Osteocyte (in vitro differentiated cells): ENCODE data around the gene TBC1D22B. TPM values are rescaled to one million over a fixed set of nuclear protein-coding genes. Genes with fewer than 3 reads are reported as not detected.
"Not testable (repeated sequence)": the region's sequence is repeated elsewhere in the genome, so short reads cannot be mapped to it uniquely, and the experiment has no call there.

Experiments
- DNase-seq: peaks from one replicate; pipeline ENCODE4 v3.0.0; 2021; ENCODE audit warnings: mixed read lengths; ENCODE audit not compliant: unreplicated experiment; ENCODE audit errors: extremely low spot score
- H3K27ac Mint-ChIP-seq: one replicate; pipeline ENCODE4 v1.8.0; 2021; ENCODE audit warnings: mild to moderate bottlenecking, mixed read lengths; ENCODE audit not compliant: unreplicated experiment
- H3K27me3 Mint-ChIP-seq: one replicate; pipeline ENCODE4 v1.8.0; 2021; ENCODE audit warnings: mixed read lengths; ENCODE audit not compliant: unreplicated experiment
- H3K36me3 Mint-ChIP-seq: one replicate; pipeline ENCODE4 v1.8.0; 2021; ENCODE audit warnings: mixed read lengths; ENCODE audit not compliant: unreplicated experiment
- H3K4me1 Mint-ChIP-seq: one replicate; pipeline ENCODE4 v1.8.0; 2021; ENCODE audit warnings: mixed read lengths; ENCODE audit not compliant: unreplicated experiment
- H3K4me3 Mint-ChIP-seq: one replicate; pipeline ENCODE4 v1.8.0; 2021; ENCODE audit warnings: mild to moderate bottlenecking, moderate library complexity, mixed read lengths; ENCODE audit not compliant: unreplicated experiment
- H3K9me3 Mint-ChIP-seq: one replicate; pipeline ENCODE4 v1.8.0; 2021; ENCODE audit warnings: mixed read lengths; ENCODE audit not compliant: unreplicated experiment
- total RNA-seq: library from RNA; stranded (reverse); gene quantifications from 2 replicates; pipeline ENCODE4 v1.2.1, GENCODE V29; 2021
- TF ChIP-seq, protein P1 (sequence below): fragments of 200-600 bp; sonication (generic); IDR thresholded peaks from 2 replicates; pipeline ENCODE4 v1.5.0; 2021; ENCODE audit warnings: antibody characterized with exemption, mild to moderate bottlenecking, moderate library complexity

Gene TBC1D22B
- total RNA-seq, 1 donor from 2014 or later: 13.8 TPM

DNA sequence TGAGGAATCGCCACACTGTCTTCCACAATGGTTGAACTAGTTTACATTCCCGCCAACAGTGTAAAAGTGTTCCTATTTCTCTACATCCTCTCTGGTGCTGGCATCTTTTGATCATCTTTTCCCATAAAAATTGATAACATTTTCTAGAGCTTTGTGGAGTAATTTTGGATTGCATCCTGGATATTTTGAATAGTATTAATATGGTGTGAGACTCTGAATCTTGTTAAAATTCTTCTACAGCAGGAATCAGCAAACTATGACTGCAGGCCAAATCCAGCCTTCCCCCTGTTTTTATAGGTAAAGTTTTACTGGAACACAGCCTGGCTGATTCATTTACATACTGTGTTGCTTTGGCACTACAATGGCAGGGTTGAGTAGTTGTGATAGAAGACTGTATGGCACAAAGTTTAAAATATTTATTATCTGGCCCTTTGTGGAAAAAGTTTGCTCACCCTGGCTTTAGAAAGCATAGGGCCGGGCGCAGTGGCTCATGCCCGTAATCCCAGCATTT lies 81.2 kb downstream of the TBC1D22B start:
- Mint-ChIP-seq H3K9me3 (no peaks in the 10 kb centered on the region), H3K4me1 (no peaks in the 10 kb centered on the region), H3K27ac (no peak overlapping the region), H3K27me3 (no peaks in the 10 kb centered on the region), H3K36me3 (peaks cover 8% of the 10 kb centered on the region), H3K4me3 (no peak overlapping the region)
- TF ChIP-seq, protein P1, sequence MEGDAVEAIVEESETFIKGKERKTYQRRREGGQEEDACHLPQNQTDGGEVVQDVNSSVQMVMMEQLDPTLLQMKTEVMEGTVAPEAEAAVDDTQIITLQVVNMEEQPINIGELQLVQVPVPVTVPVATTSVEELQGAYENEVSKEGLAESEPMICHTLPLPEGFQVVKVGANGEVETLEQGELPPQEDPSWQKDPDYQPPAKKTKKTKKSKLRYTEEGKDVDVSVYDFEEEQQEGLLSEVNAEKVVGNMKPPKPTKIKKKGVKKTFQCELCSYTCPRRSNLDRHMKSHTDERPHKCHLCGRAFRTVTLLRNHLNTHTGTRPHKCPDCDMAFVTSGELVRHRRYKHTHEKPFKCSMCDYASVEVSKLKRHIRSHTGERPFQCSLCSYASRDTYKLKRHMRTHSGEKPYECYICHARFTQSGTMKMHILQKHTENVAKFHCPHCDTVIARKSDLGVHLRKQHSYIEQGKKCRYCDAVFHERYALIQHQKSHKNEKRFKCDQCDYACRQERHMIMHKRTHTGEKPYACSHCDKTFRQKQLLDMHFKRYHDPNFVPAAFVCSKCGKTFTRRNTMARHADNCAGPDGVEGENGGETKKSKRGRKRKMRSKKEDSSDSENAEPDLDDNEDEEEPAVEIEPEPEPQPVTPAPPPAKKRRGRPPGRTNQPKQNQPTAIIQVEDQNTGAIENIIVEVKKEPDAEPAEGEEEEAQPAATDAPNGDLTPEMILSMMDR: no peak
- no peak for DNase-seq

- no peak overlapping the region for H3K27ac Mint-ChIP-seq
Observed at GRCh38 chr6:37339741-37340638, 82.4 kb downstream of the TBC1D22B start.

GRCh38 chr6:37340639-37340943 lies 83.0 kb downstream of the TBC1D22B start:
- TF ChIP-seq, protein P1: no peak

More at GRCh38 chr6:37339741-37340638, 82.4 kb downstream of the TBC1D22B start:
- H3K4me3 Mint-ChIP-seq: no peak overlapping the region
- TF ChIP-seq, protein P1: no peak
- no peaks in the 10 kb centered on the region for H3K9me3 Mint-ChIP-seq
- no peaks in the 10 kb centered on the region for H3K4me1 Mint-ChIP-seq
- H3K27me3 Mint-ChIP-seq: no peaks in the 10 kb centered on the region
- peaks cover 2% of the 10 kb centered on the region for H3K36me3 Mint-ChIP-seq
- DNase-seq: no peak

DNA sequence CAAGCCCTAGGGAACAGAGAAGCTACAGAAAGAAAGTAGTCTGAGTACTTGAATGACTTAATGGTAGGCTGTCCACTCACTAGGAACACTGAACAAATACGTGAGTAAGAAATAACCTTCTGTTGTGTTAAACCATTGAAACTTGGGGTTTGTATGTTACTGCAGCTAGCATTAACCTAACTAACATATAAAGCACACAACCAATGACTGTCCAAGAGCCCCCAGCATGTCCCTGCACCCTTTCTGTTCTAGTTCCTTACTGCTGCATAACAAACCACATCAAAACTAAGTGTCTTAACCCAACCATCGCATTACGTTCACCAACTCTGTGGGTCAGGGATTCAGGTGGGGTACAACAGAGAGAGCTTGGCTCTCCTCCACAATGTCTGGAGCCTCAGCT lies 85.7 kb downstream of the TBC1D22B start:
- Mint-ChIP-seq H3K27me3 (no peaks in the 10 kb centered on the region), H3K27ac (no peak overlapping the region), H3K4me3 (no peak overlapping the region), H3K9me3 (no peaks in the 10 kb centered on the region), H3K36me3 (no peaks in the 10 kb centered on the region), H3K4me1 (peaks cover 6% of the 10 kb centered on the region)
- TF ChIP-seq, protein P1: no peak
- DNase-seq: no peak

More at GRCh38 chr6:37340639-37340943, 83.0 kb downstream of the TBC1D22B start:
- Mint-ChIP-seq H3K36me3 (peaks cover 2% of the 10 kb centered on the region), H3K4me1 (no peaks in the 10 kb centered on the region), H3K27me3 (no peaks in the 10 kb centered on the region), H3K9me3 (no peaks in the 10 kb centered on the region), H3K27ac (no peak overlapping the region), H3K4me3 (no peak overlapping the region)
- no peak for DNase-seq

GRCh38 chr6:37344308-37344707 lies 86.7 kb downstream of the TBC1D22B start:
- TF ChIP-seq, protein P1: no peak
- no peak for DNase-seq
- H3K27me3 Mint-ChIP-seq: no peaks in the 10 kb centered on the region
- peaks cover 6% of the 10 kb centered on the region for H3K4me1 Mint-ChIP-seq
- H3K4me3 Mint-ChIP-seq: no peak overlapping the region
- H3K36me3 Mint-ChIP-seq: no peaks in the 10 kb centered on the region
- no peaks in the 10 kb centered on the region for H3K9me3 Mint-ChIP-seq
- H3K27ac Mint-ChIP-seq: no peak overlapping the region

DNA sequence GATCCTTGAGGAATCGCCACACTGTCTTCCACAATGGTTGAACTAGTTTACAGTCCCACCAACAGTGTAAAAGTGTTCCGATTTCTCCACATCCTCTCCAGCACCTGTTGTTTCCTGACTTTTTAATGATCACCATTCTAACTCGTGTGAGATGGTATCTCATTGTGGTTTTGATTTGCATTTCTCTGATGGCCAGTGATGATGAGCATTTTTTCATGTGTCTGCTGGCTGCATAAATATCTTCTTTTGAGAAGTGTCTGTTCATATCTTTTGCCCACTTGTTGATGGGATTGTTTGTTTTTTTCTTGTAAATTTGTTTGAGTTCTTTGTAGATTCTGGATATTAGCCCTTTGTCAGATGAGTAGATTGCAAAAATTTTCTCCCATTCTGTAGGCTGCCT lies 88.2 kb downstream of the TBC1D22B start:
- H3K4me3 Mint-ChIP-seq, H3K36me3 Mint-ChIP-seq, DNase-seq, H3K4me1 Mint-ChIP-seq, H3K27ac Mint-ChIP-seq, H3K27me3 Mint-ChIP-seq, H3K9me3 Mint-ChIP-seq: not testable (repeated sequence)
